HepG2 (cell line): ENCODE measurements around the gene RGS19. TPM values are rescaled to one million over a fixed set of nuclear protein-coding genes. Genes with fewer than 3 reads are reported as not detected.
A peak's percentile ranks its signal among the peaks of the same experiment; 100 is the strongest.

Experiments used
- CHD4 ChIP-seq: fragments of 200-600 bp; sonication (generic); IDR thresholded peaks from 2 replicates; pipeline ENCODE4 v1.7.0; 2017; ENCODE audit warnings: mild to moderate bottlenecking, low read length, borderline replicate concordance
- KLF13 ChIP-seq: sonication (generic); formaldehyde crosslinking; IDR thresholded peaks from 2 replicates; pipeline ENCODE4 v1.4.0; 2020; ENCODE audit warnings: mild to moderate bottlenecking, missing genetic modification reagents
- RBFOX2 ChIP-seq: fragments of 200-400 bp; formaldehyde crosslinking; IDR thresholded peaks from 2 replicates; pipeline ENCODE4 v1.6.1; 2017; ENCODE audit warnings: low read depth, mild to moderate bottlenecking, low read length
- RBM39 ChIP-seq: fragments of 200-400 bp; formaldehyde crosslinking; IDR thresholded peaks from one replicate; pipeline ENCODE4 v1.6.1; 2018; ENCODE audit warnings: antibody characterized with exemption, mild to moderate bottlenecking, low read depth, low read length; ENCODE audit not compliant: poor library complexity, severe bottlenecking
- polyA plus RNA-seq, 8 experiments: library from polyadenylated mRNA; depleted of rRNA in 3 of 8; stranded (reverse) in 7 of 8; unstranded in 1 of 8; fragments of >200 nt; fragmentation: Illumina TruSeq in 4 of 8; extraction: Trizol in 4 of 8; gene quantifications; 2 replicates each; pipeline versions ENCODE4 v1.2.1 to v1.2.3, GENCODE V29; 2011 to 2016; ENCODE audit warnings: low read depth in 4 of 8, missing spikeins in 1 of 8, mixed read lengths in 1 of 8; ENCODE audit not compliant: insufficient read depth in 1 of 8
- total RNA-seq, 5 experiments: library from RNA; depleted of rRNA; stranded (reverse); fragments of >200 nt; fragmentation: Illumina TruSeq; extraction: Trizol; gene quantifications; 2 replicates each; pipeline ENCODE4 v1.2.3, GENCODE V29; 2016; ENCODE audit warnings: low read depth in 1 of 5
- TF ChIP-seq, protein P1 (sequence below): IDR thresholded peaks from 2 replicates; pipeline ENCODE4 v1.6.1; 2016; ENCODE audit warnings: low read depth, missing genetic modification reagents, missing compliant biosample characterization
- TF ChIP-seq, protein P2 (sequence below): IDR thresholded peaks from 2 replicates; pipeline ENCODE4 v1.6.1; 2012; ENCODE audit warnings: inconsistent platforms
- TF ChIP-seq, protein P3 (sequence below): sonication (generic); formaldehyde crosslinking; IDR thresholded peaks from 2 replicates; pipeline ENCODE4 v1.5.1; 2020; ENCODE audit warnings: mild to moderate bottlenecking, missing genetic modification reagents, moderate library complexity

Gene RGS19
- total and polyA plus RNA-seq, 2 of the 13 experiments (the other 11 are each of a cell fraction or from before 2014, with no cell fraction given), result 10.7 to 11.9 TPM

DNA sequence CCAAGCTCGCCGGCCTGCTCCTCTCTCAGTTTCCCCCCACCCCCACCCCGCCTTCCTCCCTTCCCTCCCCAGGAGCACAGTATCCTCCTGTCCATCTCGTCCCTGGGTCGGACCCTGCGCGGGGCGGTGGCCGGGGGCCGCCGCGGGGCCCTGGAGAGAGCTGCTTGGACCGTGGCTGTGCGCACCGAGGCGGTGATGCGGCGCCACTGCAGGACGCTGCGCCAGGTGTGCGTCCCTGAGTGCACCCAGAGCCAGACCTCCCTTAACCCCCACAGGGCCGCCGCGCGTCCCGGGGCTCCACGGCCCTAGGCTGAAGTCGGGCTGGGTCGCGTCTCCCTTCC lies 41.1 kb downstream of the RGS19 start (continued):
- TF ChIP-seq, protein P1, sequence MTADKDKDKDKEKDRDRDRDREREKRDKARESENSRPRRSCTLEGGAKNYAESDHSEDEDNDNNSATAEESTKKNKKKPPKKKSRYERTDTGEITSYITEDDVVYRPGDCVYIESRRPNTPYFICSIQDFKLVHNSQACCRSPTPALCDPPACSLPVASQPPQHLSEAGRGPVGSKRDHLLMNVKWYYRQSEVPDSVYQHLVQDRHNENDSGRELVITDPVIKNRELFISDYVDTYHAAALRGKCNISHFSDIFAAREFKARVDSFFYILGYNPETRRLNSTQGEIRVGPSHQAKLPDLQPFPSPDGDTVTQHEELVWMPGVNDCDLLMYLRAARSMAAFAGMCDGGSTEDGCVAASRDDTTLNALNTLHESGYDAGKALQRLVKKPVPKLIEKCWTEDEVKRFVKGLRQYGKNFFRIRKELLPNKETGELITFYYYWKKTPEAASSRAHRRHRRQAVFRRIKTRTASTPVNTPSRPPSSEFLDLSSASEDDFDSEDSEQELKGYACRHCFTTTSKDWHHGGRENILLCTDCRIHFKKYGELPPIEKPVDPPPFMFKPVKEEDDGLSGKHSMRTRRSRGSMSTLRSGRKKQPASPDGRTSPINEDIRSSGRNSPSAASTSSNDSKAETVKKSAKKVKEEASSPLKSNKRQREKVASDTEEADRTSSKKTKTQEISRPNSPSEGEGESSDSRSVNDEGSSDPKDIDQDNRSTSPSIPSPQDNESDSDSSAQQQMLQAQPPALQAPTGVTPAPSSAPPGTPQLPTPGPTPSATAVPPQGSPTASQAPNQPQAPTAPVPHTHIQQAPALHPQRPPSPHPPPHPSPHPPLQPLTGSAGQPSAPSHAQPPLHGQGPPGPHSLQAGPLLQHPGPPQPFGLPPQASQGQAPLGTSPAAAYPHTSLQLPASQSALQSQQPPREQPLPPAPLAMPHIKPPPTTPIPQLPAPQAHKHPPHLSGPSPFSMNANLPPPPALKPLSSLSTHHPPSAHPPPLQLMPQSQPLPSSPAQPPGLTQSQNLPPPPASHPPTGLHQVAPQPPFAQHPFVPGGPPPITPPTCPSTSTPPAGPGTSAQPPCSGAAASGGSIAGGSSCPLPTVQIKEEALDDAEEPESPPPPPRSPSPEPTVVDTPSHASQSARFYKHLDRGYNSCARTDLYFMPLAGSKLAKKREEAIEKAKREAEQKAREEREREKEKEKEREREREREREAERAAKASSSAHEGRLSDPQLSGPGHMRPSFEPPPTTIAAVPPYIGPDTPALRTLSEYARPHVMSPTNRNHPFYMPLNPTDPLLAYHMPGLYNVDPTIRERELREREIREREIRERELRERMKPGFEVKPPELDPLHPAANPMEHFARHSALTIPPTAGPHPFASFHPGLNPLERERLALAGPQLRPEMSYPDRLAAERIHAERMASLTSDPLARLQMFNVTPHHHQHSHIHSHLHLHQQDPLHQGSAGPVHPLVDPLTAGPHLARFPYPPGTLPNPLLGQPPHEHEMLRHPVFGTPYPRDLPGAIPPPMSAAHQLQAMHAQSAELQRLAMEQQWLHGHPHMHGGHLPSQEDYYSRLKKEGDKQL (CRISPR knock-in tag), result no peak
- TF ChIP-seq, protein P2, sequence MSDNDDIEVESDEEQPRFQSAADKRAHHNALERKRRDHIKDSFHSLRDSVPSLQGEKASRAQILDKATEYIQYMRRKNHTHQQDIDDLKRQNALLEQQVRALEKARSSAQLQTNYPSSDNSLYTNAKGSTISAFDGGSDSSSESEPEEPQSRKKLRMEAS, result no peak
- TF ChIP-seq, protein P3, sequence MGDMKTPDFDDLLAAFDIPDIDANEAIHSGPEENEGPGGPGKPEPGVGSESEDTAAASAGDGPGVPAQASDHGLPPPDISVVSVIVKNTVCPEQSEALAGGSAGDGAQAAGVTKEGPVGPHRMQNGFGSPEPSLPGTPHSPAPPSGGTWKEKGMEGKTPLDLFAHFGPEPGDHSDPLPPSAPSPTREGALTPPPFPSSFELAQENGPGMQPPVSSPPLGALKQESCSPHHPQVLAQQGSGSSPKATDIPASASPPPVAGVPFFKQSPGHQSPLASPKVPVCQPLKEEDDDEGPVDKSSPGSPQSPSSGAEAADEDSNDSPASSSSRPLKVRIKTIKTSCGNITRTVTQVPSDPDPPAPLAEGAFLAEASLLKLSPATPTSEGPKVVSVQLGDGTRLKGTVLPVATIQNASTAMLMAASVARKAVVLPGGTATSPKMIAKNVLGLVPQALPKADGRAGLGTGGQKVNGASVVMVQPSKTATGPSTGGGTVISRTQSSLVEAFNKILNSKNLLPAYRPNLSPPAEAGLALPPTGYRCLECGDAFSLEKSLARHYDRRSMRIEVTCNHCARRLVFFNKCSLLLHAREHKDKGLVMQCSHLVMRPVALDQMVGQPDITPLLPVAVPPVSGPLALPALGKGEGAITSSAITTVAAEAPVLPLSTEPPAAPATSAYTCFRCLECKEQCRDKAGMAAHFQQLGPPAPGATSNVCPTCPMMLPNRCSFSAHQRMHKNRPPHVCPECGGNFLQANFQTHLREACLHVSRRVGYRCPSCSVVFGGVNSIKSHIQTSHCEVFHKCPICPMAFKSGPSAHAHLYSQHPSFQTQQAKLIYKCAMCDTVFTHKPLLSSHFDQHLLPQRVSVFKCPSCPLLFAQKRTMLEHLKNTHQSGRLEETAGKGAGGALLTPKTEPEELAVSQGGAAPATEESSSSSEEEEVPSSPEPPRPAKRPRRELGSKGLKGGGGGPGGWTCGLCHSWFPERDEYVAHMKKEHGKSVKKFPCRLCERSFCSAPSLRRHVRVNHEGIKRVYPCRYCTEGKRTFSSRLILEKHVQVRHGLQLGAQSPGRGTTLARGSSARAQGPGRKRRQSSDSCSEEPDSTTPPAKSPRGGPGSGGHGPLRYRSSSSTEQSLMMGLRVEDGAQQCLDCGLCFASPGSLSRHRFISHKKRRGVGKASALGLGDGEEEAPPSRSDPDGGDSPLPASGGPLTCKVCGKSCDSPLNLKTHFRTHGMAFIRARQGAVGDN (CRISPR knock-in tag), result no peak
- TF ChIP-seq RBM39, result no peak
- TF ChIP-seq KLF13, result no peak
- TF ChIP-seq RBFOX2, result peak; percentile 69
- no peak for TF ChIP-seq CHD4
